Limb (tissue), 2 donors: ENCODE measurements around the gene STK10.
A peak's percentile ranks its signal among the peaks of the same experiment; 100 is the strongest.
"Not testable (repeated sequence)": the region's sequence is repeated elsewhere in the genome, so short reads cannot be mapped to it uniquely, and the experiment has no call there.

ENCODE experiments used
- DNase-seq, 2 donors: peaks; one replicate each; pipeline ENCODE4 v3.0.0-alpha.2; 2016; ENCODE audit errors: extremely low spot score in 2 of 2

STK10 gene

GRCh38 chr5:172166030-172166826 lies 21.8 kb downstream of the STK10 start:
- no peak for DNase-seq

GRCh38 chr5:172165465-172165864 lies 22.6 kb downstream of the STK10 start:
- DNase-seq, result no peak

GRCh38 chr5:172164769-172165212 lies 23.2 kb downstream of the STK10 start:
- DNase-seq, result peak in 1 of 2 donors; percentile 72

- DNase-seq, result no peak
Observed at GRCh38 chr5:172163346-172163745, 24.7 kb downstream of the STK10 start.

- DNase-seq, result no peak
Observed at GRCh38 chr5:172162987-172163343, 25.1 kb downstream of the STK10 start.

- peak in 1 of 2 donors; percentile 40 for DNase-seq
Observed at GRCh38 chr5:172162323-172162986, 25.6 kb downstream of the STK10 start.

GRCh38 chr5:172160506-172160905 lies 27.5 kb downstream of the STK10 start:
- no peak for DNase-seq

- DNase-seq, result no peak
Observed at GRCh38 chr5:172159016-172159415, 29.0 kb downstream of the STK10 start.

- DNase-seq, result no peak
Observed at GRCh38 chr5:172156541-172156994, 31.5 kb downstream of the STK10 start.

GRCh38 chr5:172155101-172155500 lies 32.9 kb downstream of the STK10 start:
- DNase-seq, result not testable (repeated sequence)

- no peak for DNase-seq
Observed at GRCh38 chr5:172153695-172154094, 34.3 kb downstream of the STK10 start.

GRCh38 chr5:172151661-172152210 lies 36.3 kb downstream of the STK10 start:
- DNase-seq, result no peak

GRCh38 chr5:172150514-172151425 lies 37.3 kb downstream of the STK10 start:
- no peak for DNase-seq

- not testable (repeated sequence) for DNase-seq
Observed at GRCh38 chr5:172149481-172149880, 38.5 kb downstream of the STK10 start.

GRCh38 chr5:172149073-172149472 lies 39.0 kb downstream of the STK10 start:
- no peak for DNase-seq

GRCh38 chr5:172148381-172148780 lies 39.6 kb downstream of the STK10 start:
- no peak for DNase-seq

- DNase-seq, result no peak
Observed at GRCh38 chr5:172147857-172148256, 40.2 kb downstream of the STK10 start.

GRCh38 chr5:172146748-172147092 lies 41.3 kb downstream of the STK10 start:
- no peak for DNase-seq

- no peak for DNase-seq
Observed at GRCh38 chr5:172145870-172146747, 41.9 kb downstream of the STK10 start.
